T-helper 1 cell treated with Interleukin-12 subunit alpha and Interleukin-12 subunit beta and Interleukin-4 antibody, amounts not matched to agents 30 μg/mL and 1 μg/mL, for 36 hours (primary cell): ENCODE data around the gene SHROOM2.
A peak's percentile ranks its signal among the peaks of the same experiment; 100 is the strongest.
"Not testable (repeated sequence)": the region's sequence is repeated elsewhere in the genome, so short reads cannot be mapped to it uniquely, and the experiment has no call there.

Source experiments
- H3K27ac Mint-ChIP-seq: one replicate; pipeline ENCODE4 v1.8.0; 2021; ENCODE audit warnings: mild to moderate bottlenecking, mixed read lengths
- H3K27me3 Mint-ChIP-seq: one replicate; pipeline ENCODE4 v1.8.0; 2021; ENCODE audit warnings: low read depth, mixed read lengths
- H3K36me3 Mint-ChIP-seq: one replicate; pipeline ENCODE4 v1.8.0; 2021; ENCODE audit warnings: low read depth, mixed read lengths
- H3K4me1 Mint-ChIP-seq: one replicate; pipeline ENCODE4 v1.8.0; 2021; ENCODE audit warnings: low read depth, mixed read lengths
- H3K4me3 Mint-ChIP-seq: one replicate; pipeline ENCODE4 v1.8.0; 2021; ENCODE audit warnings: mild to moderate bottlenecking, moderate library complexity, mixed read lengths
- H3K9me3 Mint-ChIP-seq: one replicate; pipeline ENCODE4 v1.8.0; 2021; ENCODE audit warnings: mixed read lengths

The SHROOM2 gene

DNA sequence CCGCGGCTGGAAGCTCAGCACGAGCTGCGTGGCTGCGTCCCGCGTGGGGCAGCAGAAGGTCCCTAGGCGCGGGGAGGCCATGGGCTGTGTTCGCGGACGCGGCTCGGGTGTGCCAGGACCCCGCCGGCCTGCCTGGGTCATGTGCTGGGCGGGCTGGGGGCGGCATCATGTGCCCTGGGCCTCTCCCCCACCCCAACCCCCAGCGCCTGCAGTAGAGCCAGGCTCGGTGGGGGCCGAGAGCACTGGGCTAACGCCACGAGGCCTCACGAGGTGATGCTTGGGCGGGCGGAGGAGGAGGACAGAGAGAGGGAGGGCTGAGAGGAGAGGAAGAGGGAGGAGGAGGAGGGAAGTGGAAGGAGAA is 20.5 kb upstream of the SHROOM2 start, which contains the start of gene GPR143:
TSS of gene GPR143 (minus strand) at position 111 of the 361 bp plus-strand sequence. CDS start at position 81, 30 bp downstream.
- Mint-ChIP-seq H3K27ac (no peak within 1 kb of the TSS), H3K9me3 (no peaks in the 10 kb centered on the region), H3K27me3 (peaks cover 11% of the 10 kb centered on the region), H3K4me1 (no peaks in the 10 kb centered on the region), H3K4me3 (no peak within 1 kb of the TSS), H3K36me3 (no peaks in the 10 kb centered on the region)

- H3K36me3 Mint-ChIP-seq, result no peaks in the 10 kb centered on the region
- H3K4me3 Mint-ChIP-seq, result no peak overlapping the region
- H3K4me1 Mint-ChIP-seq, result no peaks in the 10 kb centered on the region
- no peak overlapping the region for H3K27ac Mint-ChIP-seq
- peaks cover 11% of the 10 kb centered on the region for H3K27me3 Mint-ChIP-seq
- H3K9me3 Mint-ChIP-seq, result no peaks in the 10 kb centered on the region
These were observed 18.9 kb upstream of the SHROOM2 start for GRCh38 chrX:9767375-9767774.

DNA sequence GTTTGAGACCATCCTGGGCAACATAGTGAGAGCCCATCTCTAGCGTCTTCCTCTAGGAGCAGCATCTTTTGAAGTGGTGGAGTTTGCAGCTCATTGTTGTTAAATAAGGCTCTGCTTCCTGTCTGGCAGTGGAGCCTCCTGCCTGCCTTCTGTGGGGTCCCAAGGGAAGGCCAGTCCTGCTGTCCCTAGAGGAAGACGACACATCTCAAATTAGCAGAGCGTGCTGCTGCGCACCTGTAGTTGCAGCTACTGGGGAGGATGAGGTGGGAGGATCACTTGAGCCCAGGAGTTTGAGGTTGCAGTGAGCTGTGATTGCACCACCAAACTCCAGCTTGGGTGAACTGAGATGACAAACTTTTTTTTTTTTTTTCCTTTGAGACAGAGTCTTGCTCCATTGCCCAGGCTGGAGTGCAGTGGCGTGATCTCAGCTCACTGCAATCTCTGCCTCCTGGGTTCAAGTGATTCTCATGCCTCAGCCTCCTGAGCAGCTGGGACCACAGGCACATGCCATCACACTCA is 17.8 kb upstream of the SHROOM2 start:
- not testable (repeated sequence) for H3K9me3 Mint-ChIP-seq, H3K36me3 Mint-ChIP-seq, H3K4me3 Mint-ChIP-seq, H3K27ac Mint-ChIP-seq, H3K4me1 Mint-ChIP-seq
- peaks cover 11% of the 10 kb centered on the region for H3K27me3 Mint-ChIP-seq

DNA sequence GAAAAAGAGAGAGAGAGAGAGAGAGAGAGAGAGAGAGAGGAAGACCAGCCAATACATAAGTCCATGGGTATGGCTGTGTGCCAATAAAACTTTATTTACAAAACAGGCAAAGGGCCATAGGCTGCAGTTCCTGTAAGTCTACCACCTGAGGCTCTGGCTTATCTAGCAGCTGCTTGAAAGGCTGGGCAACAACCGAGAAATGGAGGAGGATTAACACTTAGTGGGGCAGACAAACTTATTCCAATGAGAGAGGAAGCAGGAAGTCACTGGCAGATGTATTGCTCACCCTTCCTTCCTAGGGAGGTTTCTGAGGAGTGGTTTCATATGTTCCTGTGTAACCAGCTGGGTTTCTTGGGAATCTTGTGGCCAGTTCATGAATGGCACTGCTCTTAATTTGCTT is 15.9 kb upstream of the SHROOM2 start:
- no peaks in the 10 kb centered on the region for H3K4me1 Mint-ChIP-seq
- H3K9me3 Mint-ChIP-seq, result no peaks in the 10 kb centered on the region
- H3K27ac Mint-ChIP-seq, result no peak overlapping the region
- H3K36me3 Mint-ChIP-seq, result no peaks in the 10 kb centered on the region
- H3K4me3 Mint-ChIP-seq, result no peak overlapping the region
- H3K27me3 Mint-ChIP-seq, result peaks cover 16% of the 10 kb centered on the region

- Mint-ChIP-seq H3K36me3 (no peaks in the 10 kb centered on the region), H3K9me3 (no peaks in the 10 kb centered on the region), H3K4me3 (no peak overlapping the region), H3K4me1 (no peaks in the 10 kb centered on the region), H3K27ac (no peak overlapping the region), H3K27me3 (peaks cover 16% of the 10 kb centered on the region)
These were observed 13.3 kb upstream of the SHROOM2 start for GRCh38 chrX:9772943-9773342.

- H3K36me3 Mint-ChIP-seq, result no peaks in the 10 kb centered on the region
- no peak overlapping the region for H3K27ac Mint-ChIP-seq
- H3K9me3 Mint-ChIP-seq, result no peaks in the 10 kb centered on the region
- no peaks in the 10 kb centered on the region for H3K4me1 Mint-ChIP-seq
- H3K4me3 Mint-ChIP-seq, result no peak overlapping the region
- H3K27me3 Mint-ChIP-seq, result peaks cover 10% of the 10 kb centered on the region
These were observed 10.3 kb upstream of the SHROOM2 start for GRCh38 chrX:9775930-9776329.

DNA sequence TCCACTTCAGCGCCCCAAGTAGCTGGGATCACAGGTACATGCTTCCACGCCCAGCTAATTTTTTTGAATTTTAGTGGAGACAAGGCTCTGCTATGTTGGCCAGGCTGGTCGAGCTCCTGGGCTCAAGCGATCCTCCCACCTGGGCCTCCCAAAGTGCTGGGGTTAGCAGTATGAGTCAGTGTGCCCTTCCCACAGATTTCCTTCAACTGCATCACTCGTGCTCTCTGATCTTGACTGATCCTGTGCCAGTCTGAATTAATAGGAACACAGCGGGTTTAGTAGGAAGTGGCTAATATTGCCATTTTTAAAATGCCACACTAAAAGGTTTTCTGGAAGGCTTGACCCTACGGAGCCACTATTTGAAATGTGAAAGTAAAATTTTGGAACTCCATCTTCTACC is 4.3 kb upstream of the SHROOM2 start:
- H3K9me3 Mint-ChIP-seq, result no peaks in the 10 kb centered on the region
- H3K36me3 Mint-ChIP-seq, result no peaks in the 10 kb centered on the region
- peaks cover 21% of the 10 kb centered on the region for H3K27me3 Mint-ChIP-seq
- H3K4me3 Mint-ChIP-seq, result no peak overlapping the region
- no peak overlapping the region for H3K27ac Mint-ChIP-seq
- no peaks in the 10 kb centered on the region for H3K4me1 Mint-ChIP-seq

- H3K27ac Mint-ChIP-seq, result no peak overlapping the region
- no peaks in the 10 kb centered on the region for H3K4me1 Mint-ChIP-seq
These were observed 1.9 kb upstream of the SHROOM2 start for GRCh38 chrX:9784332-9784731.

DNA sequence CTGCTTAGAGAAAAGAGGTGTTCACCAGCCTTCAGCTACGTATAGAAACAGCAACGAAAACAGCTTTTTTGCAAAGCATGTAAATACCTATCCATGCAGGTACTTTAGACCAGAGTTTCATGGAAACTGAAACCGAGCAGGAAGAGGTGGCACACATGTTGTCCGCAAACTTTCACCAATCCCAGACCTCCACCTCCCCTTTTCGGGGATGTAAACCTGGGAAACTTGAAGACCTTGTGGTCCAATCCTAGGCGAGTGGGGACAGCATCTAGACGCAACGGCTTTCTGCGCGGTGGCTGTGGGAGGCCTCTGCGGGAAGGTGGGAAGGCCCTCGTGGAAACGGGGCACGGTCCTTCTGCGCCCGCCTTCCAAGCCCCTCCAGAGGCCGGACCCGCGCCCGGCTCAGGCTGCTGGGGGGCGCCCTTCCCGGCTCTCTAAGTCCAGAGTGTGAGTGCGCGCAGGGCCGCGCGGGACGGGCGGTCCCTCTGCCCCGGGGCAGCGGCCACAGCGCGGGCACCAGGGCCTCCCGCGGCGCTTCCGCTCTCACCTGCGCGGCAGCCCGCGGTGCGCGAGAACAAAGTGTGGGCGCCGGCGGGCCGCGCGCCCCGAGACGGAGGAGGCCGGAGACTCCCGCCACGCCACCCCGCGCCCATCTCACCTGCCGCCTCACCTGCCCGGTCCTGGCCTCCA is 830 bp upstream of the SHROOM2 start:
- Mint-ChIP-seq H3K36me3 (no peaks in the 10 kb centered on the region), H3K4me3 (no peak overlapping the region), H3K27me3 (peaks cover 42% of the 10 kb centered on the region), H3K27ac (no peak overlapping the region), H3K9me3 (no peaks in the 10 kb centered on the region), H3K4me1 (no peaks in the 10 kb centered on the region)

More at GRCh38 chrX:9784332-9784731, 1.9 kb upstream of the SHROOM2 start:
- no peaks in the 10 kb centered on the region for H3K9me3 Mint-ChIP-seq
- no peaks in the 10 kb centered on the region for H3K36me3 Mint-ChIP-seq
- H3K4me3 Mint-ChIP-seq, result no peak overlapping the region
- H3K27me3 Mint-ChIP-seq, result peaks cover 42% of the 10 kb centered on the region

- H3K27me3 Mint-ChIP-seq, result peaks cover 46% of the 10 kb centered on the region
- no peaks in the 10 kb centered on the region for H3K36me3 Mint-ChIP-seq
- peak overlapping the region; percentile 46 for H3K4me3 Mint-ChIP-seq
- no peak overlapping the region for H3K27ac Mint-ChIP-seq
- no peaks in the 10 kb centered on the region for H3K9me3 Mint-ChIP-seq
- H3K4me1 Mint-ChIP-seq, result no peaks in the 10 kb centered on the region
These were observed 788 bp downstream of the SHROOM2 start for GRCh38 chrX:9786798-9787635.

- no peaks in the 10 kb centered on the region for H3K4me1 Mint-ChIP-seq
- H3K27me3 Mint-ChIP-seq, result peaks cover 42% of the 10 kb centered on the region
- H3K36me3 Mint-ChIP-seq, result no peaks in the 10 kb centered on the region
- H3K4me3 Mint-ChIP-seq, result no peak overlapping the region
- H3K9me3 Mint-ChIP-seq, result no peaks in the 10 kb centered on the region
- no peak overlapping the region for H3K27ac Mint-ChIP-seq
These were observed 2.7 kb downstream of the SHROOM2 start for GRCh38 chrX:9788911-9789310.

- Mint-ChIP-seq H3K27ac (no peak overlapping the region), H3K9me3 (no peaks in the 10 kb centered on the region), H3K36me3 (no peaks in the 10 kb centered on the region), H3K27me3 (peaks cover 38% of the 10 kb centered on the region), H3K4me3 (no peak overlapping the region), H3K4me1 (no peaks in the 10 kb centered on the region)
These were observed 3.3 kb downstream of the SHROOM2 start for GRCh38 chrX:9789555-9789954.

- H3K27me3 Mint-ChIP-seq, result peaks cover 35% of the 10 kb centered on the region
- H3K9me3 Mint-ChIP-seq, result peaks cover 4% of the 10 kb centered on the region
- H3K27ac Mint-ChIP-seq, result no peak overlapping the region
- no peaks in the 10 kb centered on the region for H3K36me3 Mint-ChIP-seq
- no peaks in the 10 kb centered on the region for H3K4me1 Mint-ChIP-seq
- no peak overlapping the region for H3K4me3 Mint-ChIP-seq
These were observed 4.6 kb downstream of the SHROOM2 start for GRCh38 chrX:9790866-9791265.

- no peak overlapping the region for H3K27ac Mint-ChIP-seq
- H3K4me1 Mint-ChIP-seq, result no peaks in the 10 kb centered on the region
- no peaks in the 10 kb centered on the region for H3K36me3 Mint-ChIP-seq
These were observed 8.3 kb downstream of the SHROOM2 start for GRCh38 chrX:9794495-9794894.

More at GRCh38 chrX:9794495-9794894, 8.3 kb downstream of the SHROOM2 start:
- Mint-ChIP-seq H3K27me3 (peaks cover 13% of the 10 kb centered on the region), H3K9me3 (peaks cover 4% of the 10 kb centered on the region), H3K4me3 (no peak overlapping the region)
